Endothelial cell of umbilical vein (primary cell): Measurements from ENCODE around the gene SMCO4. TPM values are rescaled to one million over a fixed set of nuclear protein-coding genes. Genes with fewer than 3 reads are reported as not detected.
"Not testable (repeated sequence)": the region's sequence is repeated elsewhere in the genome, so short reads cannot be mapped to it uniquely, and the experiment has no call there.

Experiments used
- BruUV-seq: library from RNA; stranded (reverse); fragments of 400-500 nt; replicated peaks from 2 replicates; lab custom pipeline; 2021; lab: Mats Ljungman, UMichigan
- CTCF ChIA-PET: fragments of 300-600, 350-600 bp; sonication (Branson Sonifier 250); formaldehyde crosslinking; loops from one replicate; lab custom pipeline; 2021; ENCODE audit warnings: antibody characterized with exemption, inconsistent platforms; lab: Charles Lee
- POLR2A ChIA-PET: fragments of 300-600, 350-600 bp; sonication (Branson Sonifier 250); formaldehyde crosslinking; loops from one replicate; lab custom pipeline; 2021; ENCODE audit warnings: antibody characterized with exemption, inconsistent platforms; lab: Charles Lee
- DNase-seq: peaks from one replicate; pipeline ENCODE4 v3.0.0-alpha.2; 2011; ENCODE audit warnings: low read depth, low spot score
- FAIRE-seq: peaks from 2 replicates; lab custom pipeline; 2011; peaks lifted over from hg19 to GRCh38; lab: Jason Lieb, UNC
- H2AFZ ChIP-seq: 2 replicates; pipeline ENCODE4 v1.6.0; 2012; ENCODE audit warnings: low read depth, low read length, control low read depth, inconsistent platforms
- H3K27ac ChIP-seq: 2 replicates; pipeline ENCODE4 v1.5.1; 2011; ENCODE audit warnings: low read depth, mild to moderate bottlenecking, control low read depth, low read length, moderate library complexity; ENCODE audit not compliant: insufficient read depth
- H3K27me3 ChIP-seq, 2 experiments: 2 replicates each; pipeline versions ENCODE4 v1.6.0 to v1.6.1; 2011; ENCODE audit warnings: low read length in 2 of 2, mixed read lengths in 1 of 2; ENCODE audit not compliant: control insufficient read depth in 2 of 2, insufficient read depth in 2 of 2
- H3K36me3 ChIP-seq, 2 experiments: 2 replicates in 1 of 2; 3 replicates in 1 of 2; pipeline ENCODE4 v1.5.1; 2011; ENCODE audit warnings: low read length in 2 of 2, mild to moderate bottlenecking in 1 of 2, moderate library complexity in 1 of 2; ENCODE audit not compliant: control insufficient read depth in 2 of 2, insufficient read depth in 2 of 2; ENCODE audit errors: extremely low read depth in 1 of 2
- H3K4me1 ChIP-seq: 3 replicates; pipeline ENCODE4 v1.5.1; 2011; ENCODE audit warnings: mild to moderate bottlenecking, low read length; ENCODE audit not compliant: control insufficient read depth, insufficient read depth; ENCODE audit errors: extremely low read depth
- H3K4me2 ChIP-seq: 2 replicates; pipeline ENCODE4 v1.6.1; 2011; ENCODE audit warnings: low read length, control low read depth, mixed read lengths; ENCODE audit not compliant: insufficient read depth
- H3K4me3 ChIP-seq, 3 experiments: fragments of 200-600 bp in 1 of 3; sonication (generic), shearing (Covaris generic) in 1 of 3; replicated peaks in 1 of 3; 2 replicates each; pipeline ENCODE4 v1.5.1; 2011 to 2016; ENCODE audit warnings: control low read depth in 3 of 3, low read length in 3 of 3, mild to moderate bottlenecking in 2 of 3, inconsistent platforms in 1 of 3, low read depth in 1 of 3, moderate library complexity in 1 of 3; ENCODE audit not compliant: insufficient read depth in 1 of 3
- H3K79me2 ChIP-seq: 2 replicates; pipeline ENCODE4 v1.6.0; 2012; ENCODE audit warnings: low read length, inconsistent platforms; ENCODE audit not compliant: control insufficient read depth, insufficient read depth
- H3K9ac ChIP-seq: replicated peaks from 2 replicates; pipeline ENCODE3; 2011; ENCODE audit warnings: low read length, control low read depth; ENCODE audit not compliant: insufficient read depth; ENCODE audit errors: extremely low read depth
- H3K9me1 ChIP-seq: replicated peaks from 3 replicates; pipeline ENCODE4 v1.6.0; 2011; ENCODE audit warnings: mild to moderate bottlenecking, low read length; ENCODE audit not compliant: control insufficient read depth, insufficient read depth; ENCODE audit errors: extremely low read depth
- H3K9me3 ChIP-seq: replicated peaks from 2 replicates; pipeline ENCODE4 v1.5.1; 2012; ENCODE audit warnings: low read length, inconsistent platforms; ENCODE audit not compliant: control insufficient read depth, insufficient read depth
- H4K20me1 ChIP-seq: replicated peaks from 2 replicates; pipeline ENCODE3; 2011; ENCODE audit warnings: mild to moderate bottlenecking, low read length; ENCODE audit not compliant: control insufficient read depth, insufficient read depth; ENCODE audit errors: extremely low read depth
- GATA2 ChIP-seq: IDR thresholded peaks from 2 replicates; pipeline ENCODE4 v1.7.0; 2011; ENCODE audit warnings: low read depth, mild to moderate bottlenecking, moderate library complexity, mixed read lengths, low read length; ENCODE audit not compliant: insufficient read length, insufficient read depth
- JUN ChIP-seq: IDR thresholded peaks from 2 replicates; pipeline ENCODE4 v1.6.1; 2011; ENCODE audit warnings: borderline replicate concordance, low read depth; ENCODE audit not compliant: insufficient read length, insufficient read depth
- POLR2A ChIP-seq: IDR thresholded peaks from 2 replicates; pipeline ENCODE4 v1.6.1; 2012; ENCODE audit warnings: low read depth, mild to moderate bottlenecking, control low read depth, low read length
- POLR2AphosphoS5 ChIP-seq: IDR thresholded peaks from 2 replicates; pipeline ENCODE4 v1.6.1; 2012; ENCODE audit warnings: low read depth, mild to moderate bottlenecking, control low read depth, low read length, moderate library complexity; ENCODE audit not compliant: insufficient read depth
- dilution Hi-C: fragments of 300-500 bp; cut with MboI; formaldehyde crosslinking; loops from one replicate; pipeline ENCODE4 v1.15.0; 2019; ENCODE audit warnings: low sequenced_read_pairs; ENCODE audit not compliant: extremely low pct_ligation_motif_present
- intact Hi-C: fragments of 100-400 bp; cut with micrococcal nuclease; formaldehyde crosslinking; loops from one replicate; pipeline ENCODE4 v1.10.0; 2022
- polyA plus RNA-seq, 4 experiments: library from polyadenylated mRNA; depleted of rRNA in 3 of 4; stranded (reverse) in 3 of 4; unstranded in 1 of 4; fragments of >200 nt; gene quantifications; 2 replicates each; pipeline versions ENCODE4 v1.2.1 to v1.2.3, GENCODE V29; 2011 to 2012; ENCODE audit warnings: missing spikeins in 1 of 4
- total RNA-seq: library from RNA; stranded (reverse); gene quantifications from 2 replicates; pipeline ENCODE4 v1.2.3, GENCODE V29; 2021

Gene SMCO4
- total and polyA plus RNA-seq, 2 donors (not counting 3 experiments of a cell fraction or from before 2014, with no cell fraction given) = 14.0 to 21.3 TPM

DNA sequence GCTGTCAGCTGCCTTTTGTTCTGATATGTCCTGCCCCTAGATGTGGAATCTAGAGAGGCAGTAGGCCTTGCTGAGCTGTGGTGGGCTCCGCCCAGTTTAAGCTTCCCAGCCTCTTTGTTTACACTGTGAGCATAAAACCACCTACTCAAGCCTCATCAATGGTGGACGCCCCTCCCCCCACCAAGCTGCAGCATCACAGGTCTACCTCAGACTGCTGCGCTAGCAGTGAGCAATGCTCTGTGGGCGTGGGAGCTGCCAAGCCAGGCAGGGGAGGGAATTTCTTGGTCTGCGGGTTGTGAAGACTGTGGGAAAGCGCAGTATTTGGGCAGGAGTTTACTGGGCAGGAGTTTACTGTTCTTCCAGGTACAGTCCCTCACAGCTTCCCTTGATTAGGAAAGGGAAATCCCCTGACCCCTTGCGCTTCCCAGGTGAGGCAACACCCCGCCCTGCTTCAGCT, 98.5 kb downstream of the SMCO4 start:
- Histone ChIP-seq H2AFZ (no peak overlapping the region), H3K36me3 (no peaks in the 10 kb centered on the region), H3K9ac (no peak overlapping the region), H3K9me3 (no peaks in the 10 kb centered on the region), H3K27ac (no peak overlapping the region), H3K4me3 (no peak overlapping the region), H3K9me1 (no peaks in the 10 kb centered on the region), H3K79me2 (no peaks in the 10 kb centered on the region), H3K4me1 (no peaks in the 10 kb centered on the region), H3K27me3 (no peaks in the 10 kb centered on the region), H4K20me1 (no peaks in the 10 kb centered on the region), H3K4me2 (no peak overlapping the region)
- DNase-seq (no peak), FAIRE-seq (no peak)
- dilution Hi-C loops = no loop called here
- intact Hi-C loops = no loop called here
- TF ChIP-seq POLR2AphosphoS5 (no peak), POLR2A (no peak), GATA2 (no peak), JUN (no peak)
- no TSS peak for BruUV-seq
- POLR2A ChIA-PET = no interaction called here
- CTCF ChIA-PET = no interaction called here

- H3K27me3 ChIP-seq, BruUV-seq, H3K4me2 ChIP-seq, H3K9me1 ChIP-seq, CTCF ChIA-PET, POLR2A ChIA-PET, H2AFZ ChIP-seq, intact Hi-C loops, DNase-seq, H3K4me3 ChIP-seq, H4K20me1 ChIP-seq, H3K9me3 ChIP-seq, H3K9ac ChIP-seq, FAIRE-seq, H3K79me2 ChIP-seq, H3K27ac ChIP-seq, H3K4me1 ChIP-seq, dilution Hi-C loops, H3K36me3 ChIP-seq: not testable (repeated sequence)
These were observed 100.0 kb downstream of the SMCO4 start for GRCh38 chr11:93443232-93443631.
